CMK (cell line): ENCODE data around the gene NTSR1.
A peak's percentile ranks its signal among the peaks of the same experiment; 100 is the strongest.
"Not testable (repeated sequence)": the region's sequence is repeated elsewhere in the genome, so short reads cannot be mapped to it uniquely, and the experiment has no call there.

Experiments
- DNase-seq: peaks from one replicate; pipeline ENCODE4 v3.0.0-alpha.2; 2010; ENCODE audit warnings: low read depth

The NTSR1 gene

GRCh38 chr20:62674370-62674769 is 34.3 kb upstream of the NTSR1 start:
- no peak for DNase-seq

GRCh38 chr20:62675156-62675876 is 33.3 kb upstream of the NTSR1 start:
- no peak for DNase-seq

GRCh38 chr20:62675877-62676260 is 32.8 kb upstream of the NTSR1 start:
- no peak for DNase-seq

GRCh38 chr20:62676976-62677375 is 31.7 kb upstream of the NTSR1 start:
- no peak for DNase-seq

GRCh38 chr20:62677678-62678077 is 31.0 kb upstream of the NTSR1 start:
- DNase-seq = no peak

- no peak for DNase-seq
Observed at GRCh38 chr20:62678553-62678952, 30.1 kb upstream of the NTSR1 start.

- DNase-seq = no peak
Observed at GRCh38 chr20:62679978-62680589, 28.6 kb upstream of the NTSR1 start.

GRCh38 chr20:62682912-62683517 is 25.6 kb upstream of the NTSR1 start:
- no peak for DNase-seq

- not testable (repeated sequence) for DNase-seq
Observed at GRCh38 chr20:62683660-62684322, 24.8 kb upstream of the NTSR1 start.

- DNase-seq = no peak
Observed at GRCh38 chr20:62684981-62685380, 23.7 kb upstream of the NTSR1 start.

- DNase-seq = peak; percentile 54
Observed at GRCh38 chr20:62685781-62686555, 22.7 kb upstream of the NTSR1 start.

GRCh38 chr20:62686869-62687830 is 21.5 kb upstream of the NTSR1 start:
- no peak for DNase-seq

GRCh38 chr20:62688083-62688482 is 20.6 kb upstream of the NTSR1 start:
- no peak for DNase-seq

- DNase-seq = no peak
Observed at GRCh38 chr20:62688855-62689460, 19.7 kb upstream of the NTSR1 start.

- DNase-seq = no peak
Observed at GRCh38 chr20:62689861-62690260, 18.8 kb upstream of the NTSR1 start.

- no peak for DNase-seq
Observed at GRCh38 chr20:62690261-62690820, 18.3 kb upstream of the NTSR1 start.

- no peak for DNase-seq
Observed at GRCh38 chr20:62691487-62691886, 17.1 kb upstream of the NTSR1 start.

GRCh38 chr20:62692176-62692575 is 16.5 kb upstream of the NTSR1 start:
- no peak for DNase-seq

- DNase-seq = no peak
Observed at GRCh38 chr20:62692801-62693523, 15.7 kb upstream of the NTSR1 start.

GRCh38 chr20:62693524-62693922 is 15.1 kb upstream of the NTSR1 start:
- DNase-seq = no peak
